SK-N-SH (cell line): ENCODE results near the gene USP12. TPM values are rescaled to one million over a fixed set of nuclear protein-coding genes. Genes with fewer than 3 reads are reported as not detected.

ENCODE experiments used
- CTCF ChIA-PET: fragments of 300-600, 350-600 bp; formaldehyde crosslinking; extraction: SDS; loops from one replicate; lab custom pipeline; 2021; lab: Yijun Ruan, JAX
- POLR2A ChIA-PET: fragments of 350-600 bp; sonication (Branson Sonifier 250); formaldehyde crosslinking; extraction: SDS; loops from one replicate; lab custom pipeline; 2020; ENCODE audit warnings: antibody characterized with exemption, inconsistent platforms; lab: Yijun Ruan, JAX
- DNase-seq: peaks from one replicate; pipeline ENCODE4 v3.0.0; 2012
- H2AFZ ChIP-seq: fragments of 200-600 bp; sonication (generic); 2 replicates; pipeline ENCODE4 v1.8.1; 2016; ENCODE audit warnings: antibody characterized with exemption, mild to moderate bottlenecking, low read depth
- H3F3A ChIP-seq: fragments of 200-600 bp; sonication (generic); replicated peaks from 2 replicates; pipeline ENCODE3; 2016; ENCODE audit warnings: antibody characterized with exemption, mild to moderate bottlenecking; ENCODE audit not compliant: insufficient read depth
- H3K27ac ChIP-seq, 2 experiments: fragments of 200-500 bp in 1 of 2; fragments of 200-600 bp in 1 of 2; sonication (Bioruptor generic) in 1 of 2; sonication (generic), shearing (Covaris generic) in 1 of 2; 2 replicates each; pipeline versions ENCODE4 v1.5.1 to v1.6.1; 2014 to 2016; ENCODE audit warnings: low read depth in 2 of 2, inconsistent platforms in 1 of 2, low read length in 1 of 2, mild to moderate bottlenecking in 1 of 2, mixed read lengths in 1 of 2
- H3K27me3 ChIP-seq: fragments of 200-600 bp; sonication (generic), shearing (Covaris generic); 2 replicates; pipeline ENCODE4 v1.6.1; 2016; ENCODE audit warnings: mixed run types; ENCODE audit not compliant: insufficient read depth
- H3K36me3 ChIP-seq, 2 experiments: fragments of 200-500 bp in 1 of 2; fragments of 200-600 bp in 1 of 2; sonication (Bioruptor generic) in 1 of 2; sonication (generic) in 1 of 2; replicated peaks in 1 of 2; 2 replicates each; pipeline versions ENCODE3 to v1.5.1; 2014 to 2016; ENCODE audit warnings: low read length in 1 of 2, mild to moderate bottlenecking in 1 of 2; ENCODE audit not compliant: insufficient read depth in 2 of 2, control insufficient read depth in 1 of 2
- H3K4me1 ChIP-seq, 2 experiments: fragments of 200-500 bp in 1 of 2; fragments of 200-600 bp in 1 of 2; sonication (Bioruptor generic) in 1 of 2; sonication (generic), shearing (Covaris generic) in 1 of 2; 2 replicates each; pipeline versions ENCODE4 v1.5.1 to v1.6.1; 2014 to 2016; ENCODE audit warnings: low read depth in 1 of 2, low read length in 1 of 2, mixed run types in 1 of 2; ENCODE audit not compliant: insufficient read depth in 2 of 2, control insufficient read depth in 1 of 2
- H3K4me2 ChIP-seq: fragments of 200-600 bp; sonication (generic), shearing (Covaris generic); 2 replicates; pipeline ENCODE4 v1.6.1; 2017; ENCODE audit warnings: mixed run types
- H3K4me3 ChIP-seq, 2 experiments: fragments of 200-500 bp in 1 of 2; fragments of 200-600 bp in 1 of 2; sonication (Bioruptor generic) in 1 of 2; sonication (generic), shearing (Covaris generic) in 1 of 2; 2 replicates each; pipeline versions ENCODE4 v1.5.1 to v1.8.1; 2014 to 2016; ENCODE audit warnings: low read depth in 2 of 2, inconsistent platforms in 1 of 2, low read length in 1 of 2, mild to moderate bottlenecking in 1 of 2, mixed read lengths in 1 of 2, moderate library complexity in 1 of 2
- H3K79me2 ChIP-seq: fragments of 200-600 bp; sonication (generic); 2 replicates; pipeline ENCODE4 v1.8.1; 2017; ENCODE audit warnings: mild to moderate bottlenecking; ENCODE audit not compliant: insufficient read depth
- H3K9ac ChIP-seq: fragments of 200-600 bp; sonication (generic); 2 replicates; pipeline ENCODE4 v1.6.1; 2017; ENCODE audit warnings: mixed run types
- H3K9me2 ChIP-seq: fragments of 200-600 bp; sonication (generic); 2 replicates; pipeline ENCODE4 v1.6.1; 2017; ENCODE audit warnings: mixed run types
- H3K9me3 ChIP-seq: fragments of 200-600 bp; sonication (generic); 2 replicates; pipeline ENCODE4 v1.6.1; 2017; ENCODE audit warnings: mixed run types, mild to moderate bottlenecking, moderate library complexity
- H4K20me1 ChIP-seq: fragments of 200-600 bp; sonication (generic); 2 replicates; pipeline ENCODE4 v1.6.1; 2017; ENCODE audit warnings: mild to moderate bottlenecking, mixed run types; ENCODE audit not compliant: insufficient read depth
- CHD2 ChIP-seq: fragments of 150-350 bp; IDR thresholded peaks from 2 replicates; pipeline ENCODE4 v1.6.1; 2018; ENCODE audit warnings: low read length; ENCODE audit not compliant: partially characterized antibody
- EP300 ChIP-seq, 2 experiments: IDR thresholded peaks; 2 replicates each; pipeline versions ENCODE4 v1.4.0 to v1.6.1; 2012; ENCODE audit warnings: borderline replicate concordance in 1 of 2, low read depth in 1 of 2, low read length in 1 of 2
- FOXM1 ChIP-seq: IDR thresholded peaks from 2 replicates; pipeline ENCODE4 v1.4.0; 2012; ENCODE audit warnings: low read depth, mild to moderate bottlenecking
- GATA2 ChIP-seq: sonication (generic); formaldehyde crosslinking; IDR thresholded peaks from 2 replicates; pipeline ENCODE4 v1.5.0; 2020; ENCODE audit warnings: mild to moderate bottlenecking, missing genetic modification reagents
- IRF3 ChIP-seq: fragments of 150-350 bp; IDR thresholded peaks from 2 replicates; pipeline ENCODE4 v1.6.1; 2016; ENCODE audit warnings: mild to moderate bottlenecking, low read depth, low read length
- JUND ChIP-seq: IDR thresholded peaks from 2 replicates; pipeline ENCODE4 v1.4.0; 2012
- NRF1 ChIP-seq: IDR thresholded peaks from 2 replicates; pipeline ENCODE4 v1.6.1; 2012; ENCODE audit warnings: low read depth, mild to moderate bottlenecking, low read length
- PBX3 ChIP-seq: IDR thresholded peaks from 2 replicates; pipeline ENCODE4; 2012
- RCOR1 ChIP-seq: fragments of 150-350 bp; IDR thresholded peaks from 2 replicates; pipeline ENCODE4 v1.6.1; 2017; ENCODE audit warnings: antibody characterized with exemption, low read length
- REST ChIP-seq: IDR thresholded peaks from 2 replicates; pipeline ENCODE4 v1.6.1; 2012; ENCODE audit warnings: mild to moderate bottlenecking, low read depth, low read length, moderate library complexity
- RFX5 ChIP-seq: IDR thresholded peaks from 2 replicates; pipeline ENCODE4 v1.6.1; 2012; ENCODE audit warnings: mild to moderate bottlenecking, improper control_type of control experiment, low read length
- RXRA ChIP-seq: IDR thresholded peaks from 2 replicates; pipeline ENCODE4 v1.4.0; 2012; ENCODE audit warnings: low read depth, mild to moderate bottlenecking, borderline replicate concordance
- SIN3A ChIP-seq: IDR thresholded peaks from 2 replicates; pipeline ENCODE4 v1.6.1; 2012; ENCODE audit warnings: low read depth, mild to moderate bottlenecking, low read length, moderate library complexity, borderline replicate concordance
- SMC3 ChIP-seq: IDR thresholded peaks from 2 replicates; pipeline ENCODE4 v1.6.1; 2012; ENCODE audit warnings: low read depth, low read length, improper control_type of control experiment
- WGBS: methylation state at CpG from one replicate; pipeline ENCODE4 v1.1.6; 2017; ENCODE audit warnings: low lambda C conversion rate; 5-methylcytosine and 5-hydroxymethylcytosine counted together
- polyA plus RNA-seq, 3 experiments: library from polyadenylated mRNA; depleted of rRNA; stranded (reverse); fragments of >200 nt; gene quantifications; 2 replicates each; pipeline ENCODE4 v1.2.3, GENCODE V29; 2012
- TF ChIP-seq, protein P1 (sequence below): IDR thresholded peaks from 2 replicates; pipeline ENCODE4 v1.4.0; 2012; ENCODE audit warnings: low read depth, borderline replicate concordance
- TF ChIP-seq, protein P2 (sequence below): fragments of 150-350 bp; IDR thresholded peaks from 2 replicates; pipeline ENCODE4 v1.6.1; 2017; ENCODE audit warnings: antibody characterized with exemption, low read length, low read depth, borderline replicate concordance
- TF ChIP-seq, protein P3 (sequence below): fragments of 200-600 bp; sonication (generic); IDR thresholded peaks from 2 replicates; pipeline ENCODE4 v1.6.1; 2017; ENCODE audit warnings: antibody characterized with exemption, mild to moderate bottlenecking, moderate library complexity

USP12 gene
- polyA plus RNA-seq, 1 of the 3 experiments (the other 2 are of a cell fraction), result 5.0 TPM

- Histone ChIP-seq H4K20me1 (no peaks in the 10 kb centered on the region), H3K9me3 (no peaks in the 10 kb centered on the region), H3K9ac (no peak overlapping the region), H3K4me2 (no peak overlapping the region), H3K4me1 (peaks cover 5 to 9% of the 10 kb centered on the region in 2 experiments; a peak in 1 of 4 replicates), H3K9me2 (no peaks in the 10 kb centered on the region), H3K27ac (no peak overlapping the region), H3K36me3 (no peaks in the 10 kb centered on the region), H3F3A (peaks cover 12% of the 10 kb centered on the region), H3K79me2 (no peaks in the 10 kb centered on the region), H3K27me3 (no peaks in the 10 kb centered on the region), H2AFZ (no peak overlapping the region), H3K4me3 (no peak overlapping the region)
- ChIA-PET CTCF (no interaction called here), POLR2A (no interaction called here)
- 90% methylated on average over 12 of the region's 13 CpGs for WGBS
- no peak for TF ChIP-seq REST
- TF ChIP-seq, protein P1, sequence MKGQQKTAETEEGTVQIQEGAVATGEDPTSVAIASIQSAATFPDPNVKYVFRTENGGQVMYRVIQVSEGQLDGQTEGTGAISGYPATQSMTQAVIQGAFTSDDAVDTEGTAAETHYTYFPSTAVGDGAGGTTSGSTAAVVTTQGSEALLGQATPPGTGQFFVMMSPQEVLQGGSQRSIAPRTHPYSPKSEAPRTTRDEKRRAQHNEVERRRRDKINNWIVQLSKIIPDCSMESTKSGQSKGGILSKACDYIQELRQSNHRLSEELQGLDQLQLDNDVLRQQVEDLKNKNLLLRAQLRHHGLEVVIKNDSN, result no peak
- TF ChIP-seq SIN3A, result no peak
- no peak for TF ChIP-seq NRF1
- TF ChIP-seq GATA2, result no peak
- no peak for TF ChIP-seq SMC3
- TF ChIP-seq RXRA, result no peak
- TF ChIP-seq FOXM1, result no peak
- TF ChIP-seq RCOR1, result no peak
- no peak for TF ChIP-seq JUND
- no peak for TF ChIP-seq IRF3
- no peak for TF ChIP-seq PBX3
- TF ChIP-seq EP300 (IDR thresholded peaks at IDR 0.05; ENCODE audit: borderline replicate concordance in 1 of 2, low read depth in 1 of 2, low read length in 1 of 2), result no peak
- no peak for TF ChIP-seq CHD2
- no peak for TF ChIP-seq RFX5
- TF ChIP-seq, protein P2, sequence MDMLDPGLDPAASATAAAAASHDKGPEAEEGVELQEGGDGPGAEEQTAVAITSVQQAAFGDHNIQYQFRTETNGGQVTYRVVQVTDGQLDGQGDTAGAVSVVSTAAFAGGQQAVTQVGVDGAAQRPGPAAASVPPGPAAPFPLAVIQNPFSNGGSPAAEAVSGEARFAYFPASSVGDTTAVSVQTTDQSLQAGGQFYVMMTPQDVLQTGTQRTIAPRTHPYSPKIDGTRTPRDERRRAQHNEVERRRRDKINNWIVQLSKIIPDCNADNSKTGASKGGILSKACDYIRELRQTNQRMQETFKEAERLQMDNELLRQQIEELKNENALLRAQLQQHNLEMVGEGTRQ, result no peak
- TF ChIP-seq, protein P3, sequence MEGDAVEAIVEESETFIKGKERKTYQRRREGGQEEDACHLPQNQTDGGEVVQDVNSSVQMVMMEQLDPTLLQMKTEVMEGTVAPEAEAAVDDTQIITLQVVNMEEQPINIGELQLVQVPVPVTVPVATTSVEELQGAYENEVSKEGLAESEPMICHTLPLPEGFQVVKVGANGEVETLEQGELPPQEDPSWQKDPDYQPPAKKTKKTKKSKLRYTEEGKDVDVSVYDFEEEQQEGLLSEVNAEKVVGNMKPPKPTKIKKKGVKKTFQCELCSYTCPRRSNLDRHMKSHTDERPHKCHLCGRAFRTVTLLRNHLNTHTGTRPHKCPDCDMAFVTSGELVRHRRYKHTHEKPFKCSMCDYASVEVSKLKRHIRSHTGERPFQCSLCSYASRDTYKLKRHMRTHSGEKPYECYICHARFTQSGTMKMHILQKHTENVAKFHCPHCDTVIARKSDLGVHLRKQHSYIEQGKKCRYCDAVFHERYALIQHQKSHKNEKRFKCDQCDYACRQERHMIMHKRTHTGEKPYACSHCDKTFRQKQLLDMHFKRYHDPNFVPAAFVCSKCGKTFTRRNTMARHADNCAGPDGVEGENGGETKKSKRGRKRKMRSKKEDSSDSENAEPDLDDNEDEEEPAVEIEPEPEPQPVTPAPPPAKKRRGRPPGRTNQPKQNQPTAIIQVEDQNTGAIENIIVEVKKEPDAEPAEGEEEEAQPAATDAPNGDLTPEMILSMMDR, result no peak
- no peak for DNase-seq
These were observed 124.5 kb downstream of the USP12 start for GRCh38 chr13:27047081-27047480.
